Fibroblast of villous mesenchyme (primary cell): Measurements from ENCODE around the gene CHRNB1. TPM values are rescaled to one million over a fixed set of nuclear protein-coding genes. Genes with fewer than 3 reads are reported as not detected.

ENCODE experiments used
- DNase-seq: peaks from one replicate; pipeline ENCODE4 v3.0.0-alpha.2; 2010; ENCODE audit warnings: low read depth
- H3K4me3 ChIP-seq: 2 replicates; pipeline ENCODE4 v1.5.1; 2011; ENCODE audit warnings: low read depth, mild to moderate bottlenecking, low read length
- CTCF ChIP-seq: IDR thresholded peaks from 2 replicates; pipeline ENCODE4 v1.5.1; 2012; ENCODE audit warnings: low read depth, mild to moderate bottlenecking, low read length; ENCODE audit not compliant: insufficient read depth
- total RNA-seq: library from RNA; depleted of rRNA; stranded (reverse); fragments of >200 nt; gene quantifications from 2 replicates; pipeline ENCODE4 v1.2.3, GENCODE V29; 2012

Gene CHRNB1
- total RNA-seq, 1 donor = 6.9 TPM

- DNase-seq = no peak
- no peak overlapping the region for H3K4me3 ChIP-seq
- no peak for TF ChIP-seq CTCF
Observed at GRCh38 chr17:7493941-7494340, 49.1 kb downstream of the CHRNB1 start.

- no peak for TF ChIP-seq CTCF
- no peak for DNase-seq
- H3K4me3 ChIP-seq = no peak overlapping the region
Observed at GRCh38 chr17:7495906-7496434, 51.1 kb downstream of the CHRNB1 start.

DNA sequence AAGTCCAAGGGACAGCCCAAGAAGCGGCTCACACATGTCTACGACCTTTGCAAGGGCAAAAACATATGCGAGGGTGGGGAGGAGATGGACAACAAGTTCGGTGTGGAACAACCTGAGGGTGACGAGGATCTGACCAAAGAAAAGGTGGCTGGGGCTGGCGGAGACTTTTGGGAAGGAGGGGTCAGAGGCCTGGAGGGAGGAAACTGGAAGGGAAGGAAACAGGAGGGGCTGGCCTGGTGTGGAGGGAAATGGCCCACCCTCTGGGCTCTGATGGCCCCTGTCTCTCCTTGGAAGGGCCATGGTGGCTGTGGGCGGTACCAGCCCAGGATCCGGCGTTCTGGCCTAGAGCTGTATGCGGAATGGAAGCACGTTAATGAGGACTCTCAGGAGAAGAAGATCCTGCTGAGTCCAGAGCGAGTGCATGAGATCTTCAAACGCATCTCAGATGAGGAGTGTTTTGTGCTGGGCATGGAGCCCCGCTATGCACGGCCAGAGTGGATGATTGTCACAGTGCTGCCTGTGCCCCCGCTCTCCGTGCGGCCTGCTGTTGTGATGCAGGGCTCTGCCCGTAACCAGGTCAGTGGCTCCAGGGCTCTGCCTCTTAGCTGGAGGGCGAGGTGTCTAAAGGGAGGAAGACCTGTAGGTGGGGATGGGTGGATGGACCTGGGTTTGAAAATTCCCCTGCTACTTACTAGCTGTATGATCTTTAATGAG, 51.8 kb downstream of the CHRNB1 start:
- TF ChIP-seq CTCF = no peak
- no peak for DNase-seq

DNA sequence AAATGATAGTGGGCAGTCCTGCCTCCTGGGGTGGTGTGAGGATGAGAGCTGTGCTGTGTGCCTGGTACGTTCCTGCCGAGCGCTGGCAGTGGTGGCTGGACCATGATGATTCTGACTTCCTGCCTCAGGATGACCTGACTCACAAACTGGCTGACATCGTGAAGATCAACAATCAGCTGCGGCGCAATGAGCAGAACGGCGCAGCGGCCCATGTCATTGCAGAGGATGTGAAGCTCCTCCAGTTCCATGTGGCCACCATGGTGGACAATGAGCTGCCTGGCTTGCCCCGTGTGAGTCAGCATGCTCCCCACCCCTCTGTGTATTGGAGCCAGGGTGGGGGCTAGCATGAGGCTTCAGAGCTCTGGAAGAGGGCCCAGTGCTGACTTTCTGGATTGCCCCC, 52.4 kb downstream of the CHRNB1 start:
- H3K4me3 ChIP-seq = no peak overlapping the region
- DNase-seq = no peak
- no peak for TF ChIP-seq CTCF

More for the DNA sequence above, 51.8 kb downstream of the CHRNB1 start:
- H3K4me3 ChIP-seq = no peak overlapping the region

GRCh38 chr17:7497636-7498035, 52.8 kb downstream of the CHRNB1 start:
- H3K4me3 ChIP-seq = no peak overlapping the region
- no peak for DNase-seq
- TF ChIP-seq CTCF = no peak

GRCh38 chr17:7499161-7499560, 54.3 kb downstream of the CHRNB1 start:
- no peak for TF ChIP-seq CTCF
- H3K4me3 ChIP-seq = no peak overlapping the region
- DNase-seq = no peak

GRCh38 chr17:7501729-7502128, 56.9 kb downstream of the CHRNB1 start:
- TF ChIP-seq CTCF = no peak
- H3K4me3 ChIP-seq = no peak overlapping the region
- no peak for DNase-seq
